ENCODE data around the gene IFI16. TPM values are rescaled to one million over a fixed set of nuclear protein-coding genes. Genes with fewer than 3 reads are reported as not detected.

The IFI16 gene
- total RNA-seq, 1 experiment from 2014 or later, result 31.3 TPM

GRCh38 chr1:159084152-159084551, 74.4 kb downstream of the IFI16 start:
- TF ChIP-seq EZH2 (IDR thresholded peaks at IDR 0.05; ENCODE audit: low read depth), result no peak
- no peak for TF ChIP-seq CTCF (conservative IDR thresholded peaks at IDR 0.05)
- no peak for DNase-seq
- H3K79me2 ChIP-seq (ENCODE audit: low read depth), result no peaks in the 10 kb centered on the region
- intact Hi-C loops (cut with micrococcal nuclease; ENCODE audit: unreplicated experiment), result no loop called here
- H3K4me1 ChIP-seq (replicated peaks; ENCODE audit: insufficient read depth), result no peaks in the 10 kb centered on the region
- 0 out of 2 replicates have a peak, but pooled peaks cover 2% of the 10 kb centered on the region for H3K27me3 ChIP-seq (ENCODE audit: insufficient read depth, low read depth)
- H3K9me2 ChIP-seq (ENCODE audit: insufficient read depth), result no peaks in the 10 kb centered on the region
- no peak overlapping the region for H3K4me3 ChIP-seq
- no peak overlapping the region for H3K27ac ChIP-seq
- H4K20me1 ChIP-seq (ENCODE audit: insufficient read depth), result no peaks in the 10 kb centered on the region
- no TSS peak for BruUV-seq (replicated peaks)
- no peak overlapping the region for H2AFZ ChIP-seq
- POLR2A ChIA-PET (ENCODE audit: unreplicated experiment), result no interaction called here
- no peak overlapping the region for H3K4me2 ChIP-seq
- H3K9me3 ChIP-seq (ENCODE audit: insufficient read depth, low read depth), result no peaks in the 10 kb centered on the region
- no peaks in the 10 kb centered on the region for H3F3A ChIP-seq (ENCODE audit: insufficient read depth, low read depth)
- no peaks in the 10 kb centered on the region for H3K36me3 ChIP-seq (ENCODE audit: low read depth)
- CTCF ChIA-PET, result no interaction called here

GRCh38 chr1:159084867-159085266, 75.2 kb downstream of the IFI16 start:
- no peak overlapping the region for H2AFZ ChIP-seq
- no peak overlapping the region for H3K4me2 ChIP-seq
- intact Hi-C loops (cut with micrococcal nuclease; ENCODE audit: unreplicated experiment), result no loop called here
- H3K4me1 ChIP-seq (replicated peaks; ENCODE audit: insufficient read depth), result no peaks in the 10 kb centered on the region
- H3F3A ChIP-seq (ENCODE audit: insufficient read depth, low read depth), result no peaks in the 10 kb centered on the region
- TF ChIP-seq CTCF (conservative IDR thresholded peaks at IDR 0.05), result no peak
- no peak for TF ChIP-seq EZH2 (IDR thresholded peaks at IDR 0.05; ENCODE audit: low read depth)
- BruUV-seq (replicated peaks), result no TSS peak
- H3K79me2 ChIP-seq (ENCODE audit: low read depth), result no peaks in the 10 kb centered on the region
- H4K20me1 ChIP-seq (ENCODE audit: insufficient read depth), result no peaks in the 10 kb centered on the region
- ChIA-PET CTCF (no interaction called here), POLR2A (ENCODE audit: unreplicated experiment) (no interaction called here)
- DNase-seq, result no peak
- H3K27ac ChIP-seq, result no peak overlapping the region
- no peak overlapping the region for H3K4me3 ChIP-seq
- no peaks in the 10 kb centered on the region for H3K27me3 ChIP-seq (ENCODE audit: insufficient read depth, low read depth)
- H3K36me3 ChIP-seq (ENCODE audit: low read depth), result no peaks in the 10 kb centered on the region
- no peaks in the 10 kb centered on the region for H3K9me3 ChIP-seq (ENCODE audit: insufficient read depth, low read depth)
- no peaks in the 10 kb centered on the region for H3K9me2 ChIP-seq (ENCODE audit: insufficient read depth)

- Histone ChIP-seq H3K4me3 (no peak overlapping the region), H3K36me3 (ENCODE audit: low read depth) (no peaks in the 10 kb centered on the region), H3K27ac (no peak overlapping the region), H4K20me1 (ENCODE audit: insufficient read depth) (no peaks in the 10 kb centered on the region), H3K27me3 (ENCODE audit: insufficient read depth, low read depth) (no peaks in the 10 kb centered on the region), H3K4me2 (no peak overlapping the region), H3K4me1 (replicated peaks; ENCODE audit: insufficient read depth) (no peaks in the 10 kb centered on the region), H3K79me2 (ENCODE audit: low read depth) (no peaks in the 10 kb centered on the region), H3K9me3 (ENCODE audit: insufficient read depth, low read depth) (no peaks in the 10 kb centered on the region), H3K9me2 (ENCODE audit: insufficient read depth) (no peaks in the 10 kb centered on the region), H3F3A (ENCODE audit: insufficient read depth, low read depth) (no peaks in the 10 kb centered on the region), H2AFZ (no peak overlapping the region)
- intact Hi-C loops (cut with micrococcal nuclease; ENCODE audit: unreplicated experiment), result no loop called here
- BruUV-seq (replicated peaks), result no TSS peak
- DNase-seq, result no peak
- TF ChIP-seq EZH2 (IDR thresholded peaks at IDR 0.05; ENCODE audit: low read depth) (no peak), CTCF (conservative IDR thresholded peaks at IDR 0.05) (no peak)
- ChIA-PET POLR2A (ENCODE audit: unreplicated experiment) (interaction anchor here (0.6 kb wide), 1 partner anchor 982 kb away, joined by 5 read pairs; the partner anchor contains the start of gene KCNJ10), CTCF (no interaction called here)
Observed at GRCh38 chr1:159088050-159088449, 78.3 kb downstream of the IFI16 start.

Measured in PC-9 (cell line).